Colonic mucosa (tissue), 4 donors: ENCODE measurements around the gene P4HA1. TPM values are rescaled to one million over a fixed set of nuclear protein-coding genes. Genes with fewer than 3 reads are reported as not detected.

ENCODE experiments used
- DNase-seq: peaks from one replicate; pipeline ENCODE4 v3.0.0-alpha.2; 2020
- H3K27ac ChIP-seq: fragments of 200-600 bp; one replicate; pipeline ENCODE4 v1.8.0; 2021
- H3K27me3 ChIP-seq: fragments of 200-600 bp; one replicate; pipeline ENCODE4 v1.8.0; 2021
- H3K36me3 ChIP-seq: fragments of 200-600 bp; one replicate; pipeline ENCODE4 v1.8.0; 2021
- H3K4me1 ChIP-seq: fragments of 200-600 bp; one replicate; pipeline ENCODE4 v1.8.0; 2021; ENCODE audit warnings: mild to moderate bottlenecking
- H3K4me3 ChIP-seq: fragments of 200-600 bp; one replicate; pipeline ENCODE4 v1.8.0; 2021
- H3K9ac ChIP-seq, 2 donors: one replicate each; pipeline ENCODE4 v1.7.0; 2013; ENCODE audit warnings: control low read depth in 2 of 2, low read depth in 2 of 2, low read length in 2 of 2
- H3K9me3 ChIP-seq: fragments of 200-600 bp; one replicate; pipeline ENCODE4 v1.8.0; 2021
- intact Hi-C: fragments of 100-400 bp; cut with DNase I; formaldehyde crosslinking; loops from one replicate; pipeline ENCODE4 v1.14.1; 2022
- total RNA-seq, 2 donors: library from RNA; stranded (reverse); fragmentation: NEBNext Ultra II Directional in 1 of 2; extraction: Animal tissue kit (Norgen Biotek cat#: 25700) in 1 of 2; gene quantifications; one replicate each; pipeline ENCODE4 v1.2.1, GENCODE V29; 2021
- TF ChIP-seq, protein P1 (sequence below): fragments of 200-600 bp; IDR thresholded peaks from one replicate; pipeline ENCODE4 v1.8.0; 2022; ENCODE audit warnings: antibody characterized with exemption, mild to moderate bottlenecking
- donor health status: healthy.
- donor health status: DM: no; HTN: no; CAD: no.
- donor health status: DM: no; HTN: no; CAD: no.

The P4HA1 gene
- total RNA-seq, 2 donors from 2014 or later = 31.4 to 85.1 TPM

DNA sequence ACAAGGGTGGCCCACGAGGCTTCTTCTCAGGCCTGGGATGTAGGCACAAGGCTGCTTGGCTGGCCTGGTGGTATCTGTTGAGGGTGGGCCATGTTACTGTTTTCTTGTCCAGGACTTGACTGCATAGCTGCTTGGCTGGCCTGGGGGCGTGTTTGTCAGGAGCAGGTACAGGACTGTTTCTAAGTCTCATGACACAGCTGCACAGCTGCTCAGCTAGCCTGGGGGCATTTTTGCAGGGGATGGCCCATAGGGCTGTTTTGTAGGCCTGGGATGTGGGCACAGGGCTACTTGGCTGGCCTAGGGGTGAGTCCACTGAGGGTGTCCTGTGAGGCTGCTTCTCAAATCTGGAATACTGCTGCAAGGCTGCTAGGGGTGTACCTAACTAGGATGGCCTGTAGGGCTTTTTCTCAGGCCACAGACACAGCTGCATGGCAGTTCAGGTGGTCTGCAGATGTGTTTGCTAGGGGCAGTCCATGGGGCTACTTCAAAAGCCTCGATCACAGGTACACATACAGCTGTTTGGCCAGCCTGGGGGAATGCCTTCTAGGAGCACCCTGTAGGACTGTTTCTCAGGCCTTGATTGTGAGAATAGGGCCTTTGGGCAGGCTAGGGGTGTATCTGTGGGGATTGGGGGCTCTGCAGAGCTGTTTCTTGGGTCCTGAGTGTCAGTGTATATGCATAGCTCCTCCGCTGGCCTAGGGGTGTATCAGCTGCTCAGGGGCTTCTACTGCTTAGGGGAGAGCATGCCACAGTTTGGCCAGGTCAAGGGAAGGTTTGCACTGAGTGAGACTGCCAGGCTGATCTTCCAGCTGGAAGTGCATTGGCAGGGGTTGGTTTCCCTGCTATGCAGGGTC, 115.4 kb downstream of the P4HA1 start:
- no peak overlapping the region for H3K27ac ChIP-seq
- no peaks in the 10 kb centered on the region for H3K4me1 ChIP-seq
- H3K36me3 ChIP-seq = no peaks in the 10 kb centered on the region
- H3K9me3 ChIP-seq = no peaks in the 10 kb centered on the region
- no peak overlapping the region for H3K4me3 ChIP-seq
- no peak for DNase-seq
- no peak overlapping the region for H3K9ac ChIP-seq
- intact Hi-C loops = no loop called here
- TF ChIP-seq, protein P1, sequence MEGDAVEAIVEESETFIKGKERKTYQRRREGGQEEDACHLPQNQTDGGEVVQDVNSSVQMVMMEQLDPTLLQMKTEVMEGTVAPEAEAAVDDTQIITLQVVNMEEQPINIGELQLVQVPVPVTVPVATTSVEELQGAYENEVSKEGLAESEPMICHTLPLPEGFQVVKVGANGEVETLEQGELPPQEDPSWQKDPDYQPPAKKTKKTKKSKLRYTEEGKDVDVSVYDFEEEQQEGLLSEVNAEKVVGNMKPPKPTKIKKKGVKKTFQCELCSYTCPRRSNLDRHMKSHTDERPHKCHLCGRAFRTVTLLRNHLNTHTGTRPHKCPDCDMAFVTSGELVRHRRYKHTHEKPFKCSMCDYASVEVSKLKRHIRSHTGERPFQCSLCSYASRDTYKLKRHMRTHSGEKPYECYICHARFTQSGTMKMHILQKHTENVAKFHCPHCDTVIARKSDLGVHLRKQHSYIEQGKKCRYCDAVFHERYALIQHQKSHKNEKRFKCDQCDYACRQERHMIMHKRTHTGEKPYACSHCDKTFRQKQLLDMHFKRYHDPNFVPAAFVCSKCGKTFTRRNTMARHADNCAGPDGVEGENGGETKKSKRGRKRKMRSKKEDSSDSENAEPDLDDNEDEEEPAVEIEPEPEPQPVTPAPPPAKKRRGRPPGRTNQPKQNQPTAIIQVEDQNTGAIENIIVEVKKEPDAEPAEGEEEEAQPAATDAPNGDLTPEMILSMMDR = no peak
- no peaks in the 10 kb centered on the region for H3K27me3 ChIP-seq

DNA sequence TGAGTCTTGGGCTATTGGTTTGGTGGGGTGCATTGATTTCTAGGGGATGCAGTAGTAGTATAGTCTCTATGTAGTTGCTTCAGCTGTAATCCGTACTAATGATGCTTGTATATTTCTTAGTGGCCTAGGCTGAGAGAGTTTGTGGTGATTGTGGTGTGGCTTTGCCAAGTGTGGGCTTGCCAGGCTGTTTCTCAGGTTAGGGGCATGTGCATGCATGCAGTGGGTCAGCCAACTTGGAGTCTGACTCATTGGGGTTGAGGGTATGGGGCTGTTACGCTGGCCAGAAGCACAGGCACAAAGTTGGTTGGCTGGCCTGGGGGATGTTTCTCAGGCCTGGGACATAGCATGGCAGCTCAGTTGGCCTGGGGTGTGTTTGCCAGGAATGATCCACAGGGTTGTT, 116.3 kb downstream of the P4HA1 start:
- H3K4me3 ChIP-seq = no peak overlapping the region
- intact Hi-C loops = no loop called here

DNA sequence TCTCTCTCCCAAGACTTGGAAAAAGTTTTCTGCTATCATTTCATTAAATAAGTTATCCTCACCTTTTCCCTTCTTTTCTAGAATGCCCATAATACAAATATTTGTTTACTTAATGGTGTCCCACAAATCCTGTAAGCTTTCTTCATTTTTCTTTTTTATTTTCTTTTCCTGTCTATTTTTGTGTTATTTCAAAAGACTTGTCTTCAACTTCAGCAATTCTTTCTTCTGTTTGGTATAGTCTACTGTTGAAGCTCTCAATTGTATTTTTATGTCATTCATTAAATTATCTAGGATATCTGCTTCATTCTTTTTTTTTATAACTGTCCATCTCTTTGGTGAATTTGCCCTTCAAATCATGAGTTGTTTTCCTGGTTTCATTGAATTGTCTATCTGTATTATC, 117.0 kb downstream of the P4HA1 start:
- TF ChIP-seq, protein P1 = no peak
- DNase-seq = no peak
- no peaks in the 10 kb centered on the region for H3K4me1 ChIP-seq
- no peak overlapping the region for H3K9ac ChIP-seq
- H3K27ac ChIP-seq = no peak overlapping the region
- no peak overlapping the region for H3K4me3 ChIP-seq
- H3K36me3 ChIP-seq = no peaks in the 10 kb centered on the region
- no peaks in the 10 kb centered on the region for H3K9me3 ChIP-seq
- no peaks in the 10 kb centered on the region for H3K27me3 ChIP-seq
- intact Hi-C loops = no loop called here

More for the DNA sequence above, 116.3 kb downstream of the P4HA1 start:
- Histone ChIP-seq H3K9ac (no peak overlapping the region), H3K27ac (no peak overlapping the region), H3K9me3 (no peaks in the 10 kb centered on the region), H3K27me3 (no peaks in the 10 kb centered on the region), H3K4me1 (no peaks in the 10 kb centered on the region), H3K36me3 (no peaks in the 10 kb centered on the region)
- TF ChIP-seq, protein P1 = no peak
- no peak for DNase-seq

DNA sequence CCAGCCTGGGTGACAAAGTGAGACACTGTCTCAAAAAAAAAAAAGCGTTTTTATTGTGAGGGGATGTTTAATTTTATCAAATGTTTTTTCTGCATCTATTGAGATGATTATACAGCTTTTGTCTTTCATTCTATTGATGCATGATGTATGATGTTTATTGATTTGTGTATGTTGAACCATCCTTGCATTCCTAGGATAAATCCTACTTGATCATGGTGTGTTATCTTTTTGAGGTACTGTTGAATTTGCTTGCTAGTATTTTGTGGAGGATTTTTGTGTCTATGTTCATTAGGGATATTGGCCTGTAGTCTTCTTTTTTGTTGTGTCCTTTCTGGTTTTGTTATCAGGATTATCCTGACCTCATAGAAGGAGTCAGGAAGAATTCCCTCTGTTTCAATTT, 119.8 kb downstream of the P4HA1 start:
- intact Hi-C loops = no loop called here
- no peak overlapping the region for H3K9ac ChIP-seq
- no peaks in the 10 kb centered on the region for H3K27me3 ChIP-seq
- DNase-seq = no peak
- no peaks in the 10 kb centered on the region for H3K4me1 ChIP-seq
- H3K9me3 ChIP-seq = no peaks in the 10 kb centered on the region
- no peaks in the 10 kb centered on the region for H3K36me3 ChIP-seq
- TF ChIP-seq, protein P1 = no peak
- H3K27ac ChIP-seq = no peak overlapping the region
- H3K4me3 ChIP-seq = no peak overlapping the region

Other genes starting within 250 kb of the P4HA1 start
- under 1 TPM; 0.15 to 0.19 TPM for gene OIT3, start 203.1 kb downstream of the P4HA1 start, total RNA-seq
- gene PLA2G12B, start 142.1 kb downstream of the P4HA1 start, total RNA-seq = 10 to 100 TPM in 1 of 2 donors, 1 to 10 TPM in 1; 2.9 to 13.8 TPM
- gene NUDT13, start 13.6 kb upstream of the P4HA1 start, total RNA-seq = 1 to 10 TPM; 1.8 to 1.9 TPM
- gene ECD, start 71.1 kb upstream of the P4HA1 start, total RNA-seq = 10 to 100 TPM; 17.1 to 18.2 TPM
- 10 to 100 TPM; 14.0 to 16.4 TPM for gene FAM149B1, start 71.3 kb upstream of the P4HA1 start, total RNA-seq
- 10 to 100 TPM; 14.4 to 34.8 TPM for gene DNAJC9, start 150.4 kb upstream of the P4HA1 start, total RNA-seq
- 100 to 1,000 TPM in 1 of 2 donors, 10 to 100 TPM in 1; 90.5 to 155 TPM for gene MRPS16, start 155.8 kb upstream of the P4HA1 start, total RNA-seq